DMS53 treated with DMSO at 0.1 percent for 48 hours (cell line): ENCODE results near the gene PLD4.

Source experiments
- DNase-seq: peaks from one replicate; lab custom pipeline; 2025; ENCODE audit not compliant: unreplicated experiment; lab: John Stamatoyannopoulos, UW

Gene PLD4

GRCh38 chr14:104927432-104927816, 2.7 kb downstream of the PLD4 start:
- no peak for DNase-seq

- no peak for DNase-seq
These were observed 3.2 kb downstream of the PLD4 start for GRCh38 chr14:104927901-104928300.

GRCh38 chr14:104928391-104929133, 3.9 kb downstream of the PLD4 start:
- no peak for DNase-seq

GRCh38 chr14:104929268-104930230, 4.9 kb downstream of the PLD4 start:
- no peak for DNase-seq

- no peak for DNase-seq
These were observed 6.0 kb downstream of the PLD4 start for GRCh38 chr14:104930526-104931303.

- DNase-seq: no peak
These were observed 6.7 kb downstream of the PLD4 start for GRCh38 chr14:104931304-104931770.

GRCh38 chr14:104931771-104932675, 7.3 kb downstream of the PLD4 start:
- no peak for DNase-seq

GRCh38 chr14:104932676-104933631, 8.3 kb downstream of the PLD4 start:
- peak; percentile 10 for DNase-seq

- DNase-seq: no peak
These were observed 9.4 kb downstream of the PLD4 start for GRCh38 chr14:104933746-104934733.

- no peak for DNase-seq
These were observed 10.5 kb downstream of the PLD4 start for GRCh38 chr14:104935026-104935650.

GRCh38 chr14:104935955-104936354, 11.3 kb downstream of the PLD4 start:
- no peak for DNase-seq

- no peak for DNase-seq
These were observed 11.9 kb downstream of the PLD4 start for GRCh38 chr14:104936361-104937155.

- DNase-seq: no peak
These were observed 12.5 kb downstream of the PLD4 start for GRCh38 chr14:104937161-104937560.

GRCh38 chr14:104937694-104938365, 13.2 kb downstream of the PLD4 start:
- DNase-seq: no peak

- DNase-seq: no peak
These were observed 13.8 kb downstream of the PLD4 start for GRCh38 chr14:104938436-104938835.

GRCh38 chr14:104938960-104939359, 14.3 kb downstream of the PLD4 start:
- DNase-seq: no peak
